H9 (cell line): ENCODE results near the gene RFPL3. TPM values are rescaled to one million over a fixed set of nuclear protein-coding genes. Genes with fewer than 3 reads are reported as not detected.

Source experiments
- DNase-seq: peaks from one replicate; pipeline ENCODE4 v3.0.0-alpha.2; 2017
- H2AFZ ChIP-seq: one replicate; pipeline ENCODE4 v1.6.1; 2013; ENCODE audit warnings: mild to moderate bottlenecking, low read length, control low read depth, moderate library complexity
- H2AK5ac ChIP-seq: 2 replicates; pipeline ENCODE4 v1.6.1; 2013; ENCODE audit warnings: low read length, control low read depth, mixed read lengths; ENCODE audit not compliant: insufficient read length
- H2BK120ac ChIP-seq: one replicate; pipeline ENCODE4 v1.6.1; 2013; ENCODE audit warnings: low read depth, mild to moderate bottlenecking, low read length, control low read depth, inconsistent platforms; ENCODE audit not compliant: poor library complexity, severe bottlenecking
- H2BK12ac ChIP-seq: 2 replicates; pipeline ENCODE4 v1.6.1; 2013; ENCODE audit warnings: low read length, control low read depth, mixed read lengths, low read depth; ENCODE audit not compliant: insufficient read length
- H2BK15ac ChIP-seq: 2 replicates; pipeline ENCODE4 v1.6.1; 2013; ENCODE audit warnings: low read depth, low read length, control low read depth
- H2BK20ac ChIP-seq: one replicate; pipeline ENCODE4 v1.6.1; 2013; ENCODE audit warnings: low read depth, mild to moderate bottlenecking, low read length, control low read depth, inconsistent platforms; ENCODE audit not compliant: poor library complexity, severe bottlenecking
- H2BK5ac ChIP-seq: 2 replicates; pipeline ENCODE4 v1.6.1; 2013; ENCODE audit warnings: low read length, control low read depth, mixed read lengths; ENCODE audit not compliant: insufficient read length
- H3K14ac ChIP-seq: 2 replicates; pipeline ENCODE4 v1.6.1; 2013; ENCODE audit warnings: low read length, control low read depth; ENCODE audit not compliant: insufficient read depth
- H3K18ac ChIP-seq: 2 replicates; pipeline ENCODE4 v1.6.1; 2013; ENCODE audit warnings: low read depth, mild to moderate bottlenecking, mixed read lengths, low read length, control low read depth; ENCODE audit not compliant: insufficient read length
- H3K23ac ChIP-seq: 2 replicates; pipeline ENCODE4 v1.6.1; 2013; ENCODE audit warnings: low read length, control low read depth, mixed read lengths, low read depth; ENCODE audit not compliant: insufficient read length
- H3K23me2 ChIP-seq: 2 replicates; pipeline ENCODE4 v1.6.1; 2013; ENCODE audit warnings: low read depth, mild to moderate bottlenecking, mixed read lengths, low read length, control low read depth; ENCODE audit not compliant: insufficient read length, poor library complexity, severe bottlenecking
- H3K27ac ChIP-seq: 2 replicates; pipeline ENCODE4 v1.5.1; 2013; ENCODE audit warnings: low read length, control low read depth, mixed read lengths, low read depth; ENCODE audit not compliant: insufficient read length
- H3K27me3 ChIP-seq: 2 replicates; pipeline ENCODE4 v1.6.1; 2013; ENCODE audit warnings: low read length, control low read depth, inconsistent platforms; ENCODE audit not compliant: insufficient read depth
- H3K4ac ChIP-seq: 2 replicates; pipeline ENCODE4 v1.6.1; 2013; ENCODE audit warnings: low read depth, mild to moderate bottlenecking, control low read depth, inconsistent platforms, low read length, moderate library complexity
- H3K4me1 ChIP-seq: 2 replicates; pipeline ENCODE4 v1.6.1; 2013; ENCODE audit warnings: low read length, control low read depth, inconsistent platforms; ENCODE audit not compliant: insufficient read depth
- H3K4me2 ChIP-seq: 2 replicates; pipeline ENCODE4 v1.6.1; 2013; ENCODE audit warnings: low read length, control low read depth, mixed read lengths; ENCODE audit not compliant: insufficient read length, insufficient read depth
- H3K56ac ChIP-seq: 2 replicates; pipeline ENCODE4 v1.6.1; 2013; ENCODE audit warnings: low read depth, mild to moderate bottlenecking, mixed read lengths, low read length, control low read depth; ENCODE audit not compliant: insufficient read length
- H3K79me1 ChIP-seq: 2 replicates; pipeline ENCODE4 v1.6.1; 2013; ENCODE audit warnings: low read depth, mild to moderate bottlenecking, moderate library complexity, low read length, control low read depth, inconsistent platforms; ENCODE audit not compliant: insufficient read depth, poor library complexity, severe bottlenecking
- H3K79me2 ChIP-seq: 2 replicates; pipeline ENCODE4 v1.6.1; 2013; ENCODE audit warnings: low read length, control low read depth, inconsistent platforms; ENCODE audit not compliant: insufficient read depth
- H3K9ac ChIP-seq: 2 replicates; pipeline ENCODE4 v1.6.1; 2013; ENCODE audit warnings: low read length, control low read depth, mixed read lengths; ENCODE audit not compliant: insufficient read length; ENCODE audit errors: extremely low read depth
- H3K9me3 ChIP-seq: one replicate; pipeline ENCODE4 v1.6.1; 2013; ENCODE audit warnings: low read depth, low read length, inconsistent platforms; ENCODE audit not compliant: control insufficient read depth
- H3T11ph ChIP-seq: one replicate; pipeline ENCODE4 v1.6.1; 2013; ENCODE audit warnings: mild to moderate bottlenecking, low read length, control low read depth, inconsistent platforms
- H4K20me1 ChIP-seq: one replicate; pipeline ENCODE4 v1.6.1; 2013; ENCODE audit not compliant: control insufficient read depth, insufficient read length, insufficient read depth
- H4K5ac ChIP-seq: 2 replicates; pipeline ENCODE4 v1.6.1; 2013; ENCODE audit warnings: low read depth, mild to moderate bottlenecking, mixed read lengths, low read length, control low read depth; ENCODE audit not compliant: insufficient read length
- H4K8ac ChIP-seq: replicated peaks from 2 replicates; pipeline ENCODE4 v1.6.1; 2013; ENCODE audit warnings: low read length, control low read depth, mixed read lengths, low read depth; ENCODE audit not compliant: insufficient read length
- H4K91ac ChIP-seq: 2 replicates; pipeline ENCODE4 v1.6.1; 2013; ENCODE audit warnings: low read depth, mild to moderate bottlenecking, moderate library complexity, mixed read lengths, low read length, control low read depth; ENCODE audit not compliant: insufficient read length
- H3K27ac Mint-ChIP-seq, 3 experiments: 2 replicates in 2 of 3; 3 replicates in 1 of 3; pipeline ENCODE4 v1.8.0; 2020 to 2021; ENCODE audit warnings: mixed read lengths in 3 of 3, mild to moderate bottlenecking in 1 of 3, moderate library complexity in 1 of 3
- H3K27me3 Mint-ChIP-seq: 2 replicates; pipeline ENCODE4 v1.8.0; 2021; ENCODE audit warnings: low read depth, mild to moderate bottlenecking, moderate library complexity, mixed read lengths
- H3K36me3 Mint-ChIP-seq, 3 experiments: 2 replicates in 2 of 3; 3 replicates in 1 of 3; pipeline ENCODE4 v1.8.0; 2020 to 2021; ENCODE audit warnings: low read depth in 3 of 3, mixed read lengths in 3 of 3; ENCODE audit not compliant: insufficient read depth in 1 of 3
- H3K4me1 Mint-ChIP-seq, 2 experiments: 2 replicates each; pipeline ENCODE4 v1.8.0; 2020; ENCODE audit warnings: mixed read lengths in 2 of 2
- H3K4me3 Mint-ChIP-seq, 2 experiments: 2 replicates in 1 of 2; 3 replicates in 1 of 2; pipeline ENCODE4 v1.8.0; 2020 to 2021; ENCODE audit warnings: mild to moderate bottlenecking in 2 of 2, mixed read lengths in 2 of 2, moderate library complexity in 1 of 2
- H3K9me3 Mint-ChIP-seq, 2 experiments: 2 replicates in 1 of 2; 3 replicates in 1 of 2; pipeline ENCODE4 v1.8.0; 2020; ENCODE audit warnings: mild to moderate bottlenecking in 2 of 2, mixed read lengths in 2 of 2, moderate library complexity in 1 of 2
- CTCF ChIP-seq: fragments of 200-600 bp; sonication (generic); conservative IDR thresholded peaks from 3 replicates; pipeline ENCODE4 v1.8.0; 2021; ENCODE audit warnings: antibody characterized with exemption, mild to moderate bottlenecking
- WGBS: extraction: QIAGEN DNeasy Blood & Tissue Kit; methylation state at CpG from one replicate; pipeline ENCODE4 v1.1.7; 2013; ENCODE audit warnings: missing lambda C conversion rate, low lambda C conversion rate, mixed read lengths; ENCODE audit not compliant: insufficient read length; ENCODE audit errors: extremely low coverage; 5-methylcytosine and 5-hydroxymethylcytosine counted together
- total RNA-seq: library from RNA; stranded (reverse); gene quantifications from 2 replicates; pipeline ENCODE4 v1.2.1, GENCODE V29; 2021

Gene RFPL3
- total RNA-seq, 1 experiment from 2014 or later: not detected

- no peak overlapping the region for H2BK5ac ChIP-seq
These were observed 19.0 kb downstream of the RFPL3 start for GRCh38 chr22:32376681-32377080.

More at GRCh38 chr22:32376681-32377080, 19.0 kb downstream of the RFPL3 start:
- Histone ChIP-seq H3K18ac (no peak overlapping the region), H3K9me3 (no peaks in the 10 kb centered on the region), H3K4ac (no peak overlapping the region), H3K9ac (no peak overlapping the region), H3K79me1 (no peaks in the 10 kb centered on the region), H3K23ac (no peak overlapping the region), H4K8ac (no peak overlapping the region), H2BK20ac (no peak overlapping the region), H3K27me3 (no peaks in the 10 kb centered on the region), H2AK5ac (no peak overlapping the region), H3K56ac (no peak overlapping the region), H3K4me1 (no peaks in the 10 kb centered on the region), H2BK120ac (no peak overlapping the region), H2BK15ac (no peak overlapping the region), H3K4me2 (no peak overlapping the region), H3K79me2 (no peaks in the 10 kb centered on the region), H2BK12ac (no peak overlapping the region), H3K27ac (no peak overlapping the region), H3K23me2 (no peaks in the 10 kb centered on the region), H2AFZ (no peak overlapping the region), H4K91ac (no peak overlapping the region), H3T11ph (no peak overlapping the region), H4K5ac (no peak overlapping the region), H4K20me1 (no peaks in the 10 kb centered on the region), H3K14ac (no peak overlapping the region; the same call in 1 of the 2 replicates)
- DNase-seq: no peak
- TF ChIP-seq CTCF: no peak
- WGBS: no CpG with 5 or more reads among the region's 5 CpGs
- no peak overlapping the region for H3K27ac Mint-ChIP-seq
- no peaks in the 10 kb centered on the region for H3K9me3 Mint-ChIP-seq
- no peaks in the 10 kb centered on the region for H3K4me1 Mint-ChIP-seq
- peaks cover 8% of the 10 kb centered on the region for H3K27me3 Mint-ChIP-seq
- H3K4me3 Mint-ChIP-seq: no peak overlapping the region
- no peaks in the 10 kb centered on the region for H3K36me3 Mint-ChIP-seq
